Keratinocyte (primary cell): ENCODE measurements around the gene ADH7. TPM values are rescaled to one million over a fixed set of nuclear protein-coding genes. Genes with fewer than 3 reads are reported as not detected.

Experiments
- DNase-seq: peaks from one replicate; pipeline ENCODE4 v3.0.0-alpha.2; 2011; ENCODE audit warnings: low read depth, missing footprints, low spot score
- FAIRE-seq: peaks from 2 replicates; lab custom pipeline; 2011; peaks lifted over from hg19 to GRCh38; lab: Jason Lieb, UNC
- H2AFZ ChIP-seq: 2 replicates; pipeline ENCODE4 v1.6.0; 2012; ENCODE audit warnings: low read length, control low read depth, inconsistent platforms; ENCODE audit not compliant: control insufficient read depth
- H3K27ac ChIP-seq: 2 replicates; pipeline ENCODE4 v1.5.1; 2011; ENCODE audit warnings: low read length; ENCODE audit not compliant: control insufficient read depth, insufficient read depth
- H3K27me3 ChIP-seq: 3 replicates; pipeline ENCODE4 v1.6.0; 2011; ENCODE audit warnings: low read length; ENCODE audit not compliant: control insufficient read depth, insufficient read depth; ENCODE audit errors: extremely low read depth
- H3K36me3 ChIP-seq, 2 experiments: 2 replicates in 1 of 2; 3 replicates in 1 of 2; pipeline ENCODE4 v1.5.1; 2011; ENCODE audit warnings: low read length in 2 of 2, mild to moderate bottlenecking in 1 of 2; ENCODE audit not compliant: control insufficient read depth in 2 of 2, insufficient read depth in 2 of 2; ENCODE audit errors: extremely low read depth in 1 of 2
- H3K4me1 ChIP-seq: 3 replicates; pipeline ENCODE4 v1.5.1; 2011; ENCODE audit warnings: low read length; ENCODE audit not compliant: control insufficient read depth, insufficient read depth; ENCODE audit errors: extremely low read depth
- H3K4me2 ChIP-seq: 3 replicates; pipeline ENCODE4 v1.6.0; 2011; ENCODE audit warnings: low read depth, low read length; ENCODE audit not compliant: control insufficient read depth, insufficient read depth; ENCODE audit errors: extremely low read depth
- H3K4me3 ChIP-seq, 3 experiments: fragments of 200-600 bp in 1 of 3; sonication (generic) in 1 of 3; 2 replicates in 2 of 3; 3 replicates in 1 of 3; pipeline ENCODE4 v1.5.1; 2011 to 2016; ENCODE audit warnings: low read length in 3 of 3, mild to moderate bottlenecking in 3 of 3, control low read depth in 2 of 3, inconsistent platforms in 1 of 3, low read depth in 1 of 3, mixed read lengths in 1 of 3, mixed run types in 1 of 3, moderate library complexity in 1 of 3; ENCODE audit not compliant: control insufficient read depth in 2 of 3, insufficient read depth in 2 of 3; ENCODE audit errors: extremely low read depth in 1 of 3
- H3K79me2 ChIP-seq: 2 replicates; pipeline ENCODE4 v1.6.0; 2012; ENCODE audit warnings: low read length; ENCODE audit not compliant: control insufficient read depth, insufficient read depth
- H3K9ac ChIP-seq: 3 replicates; pipeline ENCODE4 v1.6.0; 2011; ENCODE audit warnings: low read length; ENCODE audit not compliant: control insufficient read depth, insufficient read depth; ENCODE audit errors: extremely low read depth
- H3K9me1 ChIP-seq: 3 replicates; pipeline ENCODE4 v1.6.0; 2011; ENCODE audit warnings: low read length; ENCODE audit not compliant: control insufficient read depth, insufficient read depth; ENCODE audit errors: extremely low read depth
- H3K9me3 ChIP-seq: 2 replicates; pipeline ENCODE4 v1.5.1; 2012; ENCODE audit warnings: low read depth, low read length; ENCODE audit not compliant: control insufficient read depth
- H4K20me1 ChIP-seq: 3 replicates; pipeline ENCODE4 v1.6.0; 2011; ENCODE audit warnings: low read length; ENCODE audit not compliant: control insufficient read depth, insufficient read depth; ENCODE audit errors: extremely low read depth
- EZH2 ChIP-seq: IDR thresholded peaks from one replicate; pipeline ENCODE4 v1.6.1; 2012; ENCODE audit warnings: inconsistent platforms, mild to moderate bottlenecking, low read length, moderate library complexity
- dilution Hi-C: fragments of 300-500 bp; cut with MboI; formaldehyde crosslinking; loops from one replicate; pipeline ENCODE4 v1.7.0; 2020; ENCODE audit warnings: low sequenced_read_pairs; ENCODE audit not compliant: extremely low pct_ligation_motif_present
- polyA plus RNA-seq, 5 experiments: library from polyadenylated mRNA; depleted of rRNA in 3 of 5; stranded (reverse) in 3 of 5; stranded (forward) in 1 of 5; unstranded in 1 of 5; fragments of >200 nt; gene quantifications; 1 replicate in 1 of 5; 2 replicates in 3 of 5; 3 replicates in 1 of 5; pipeline versions ENCODE4 v1.2.1 to v1.2.3, GENCODE V29; 2011 to 2012; ENCODE audit warnings: missing spikeins in 2 of 5, low read depth in 1 of 5, low replicate concordance in 1 of 5
- TF ChIP-seq, protein P1 (sequence below), 3 experiments: IDR thresholded peaks in 1 of 3; conservative IDR thresholded peaks in 1 of 3; optimal IDR thresholded peaks in 1 of 3; 2 replicates in 2 of 3; 3 replicates in 1 of 3; pipeline versions ENCODE3 to v1.5.1; 2011; ENCODE audit warnings: low read length in 3 of 3, mild to moderate bottlenecking in 3 of 3, moderate library complexity in 2 of 3, control low read depth in 1 of 3, inconsistent platforms in 1 of 3; ENCODE audit not compliant: insufficient read depth in 2 of 3; ENCODE audit errors: extremely low read depth in 1 of 3

The ADH7 gene
- polyA plus RNA-seq, 1 donor (not counting 4 experiments of a cell fraction or from before 2014, with no cell fraction given) = 0.56 TPM

DNA sequence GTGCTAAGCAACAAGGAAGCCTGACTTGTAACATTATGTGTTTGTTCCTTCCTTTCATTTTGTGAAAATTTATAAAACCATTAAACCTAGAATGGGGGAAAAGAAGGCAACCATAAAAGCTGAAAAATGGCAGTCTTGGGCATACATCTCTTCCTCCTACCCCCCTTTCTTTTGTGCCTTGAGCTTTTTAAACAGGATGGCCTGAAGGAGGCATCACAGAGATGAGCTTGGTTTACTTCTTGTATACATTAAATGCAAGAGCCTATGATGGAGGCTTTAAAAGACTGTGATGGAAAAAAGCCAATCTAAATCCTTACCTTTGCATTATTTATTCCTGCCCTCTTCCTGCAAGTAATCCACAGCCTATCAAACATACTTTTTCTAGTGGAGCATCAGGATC lies 36.2 kb upstream of the ADH7 start:
- no peaks in the 10 kb centered on the region for H3K9me3 ChIP-seq
- dilution Hi-C loops = no loop called here
- no peak overlapping the region for H2AFZ ChIP-seq
- no peak for FAIRE-seq
- H3K79me2 ChIP-seq = no peaks in the 10 kb centered on the region
- no peak overlapping the region for H3K4me2 ChIP-seq
- no peaks in the 10 kb centered on the region for H3K36me3 ChIP-seq
- H3K9me1 ChIP-seq = no peaks in the 10 kb centered on the region
- H3K4me1 ChIP-seq = peaks cover 3% of the 10 kb centered on the region
- H3K27ac ChIP-seq = no peak overlapping the region
- H3K27me3 ChIP-seq = no peaks in the 10 kb centered on the region
- no peak overlapping the region for H3K9ac ChIP-seq
- no peaks in the 10 kb centered on the region for H4K20me1 ChIP-seq
- no peak for TF ChIP-seq EZH2
- DNase-seq = no peak
- H3K4me3 ChIP-seq = no peak overlapping the region

- dilution Hi-C loops = no loop called here
Observed at GRCh38 chr4:99468889-99469288, 33.7 kb upstream of the ADH7 start.

More at GRCh38 chr4:99468889-99469288, 33.7 kb upstream of the ADH7 start:
- Histone ChIP-seq H3K4me2 (no peak overlapping the region), H3K36me3 (no peaks in the 10 kb centered on the region), H4K20me1 (no peaks in the 10 kb centered on the region), H3K79me2 (no peaks in the 10 kb centered on the region), H3K4me3 (no peak overlapping the region), H2AFZ (no peak overlapping the region), H3K9me3 (no peaks in the 10 kb centered on the region), H3K4me1 (peaks cover 3% of the 10 kb centered on the region), H3K27me3 (no peaks in the 10 kb centered on the region), H3K9me1 (no peaks in the 10 kb centered on the region), H3K9ac (no peak overlapping the region), H3K27ac (no peak overlapping the region)
- DNase-seq (no peak), FAIRE-seq (no peak)
- TF ChIP-seq EZH2 = no peak
- TF ChIP-seq, protein P1, sequence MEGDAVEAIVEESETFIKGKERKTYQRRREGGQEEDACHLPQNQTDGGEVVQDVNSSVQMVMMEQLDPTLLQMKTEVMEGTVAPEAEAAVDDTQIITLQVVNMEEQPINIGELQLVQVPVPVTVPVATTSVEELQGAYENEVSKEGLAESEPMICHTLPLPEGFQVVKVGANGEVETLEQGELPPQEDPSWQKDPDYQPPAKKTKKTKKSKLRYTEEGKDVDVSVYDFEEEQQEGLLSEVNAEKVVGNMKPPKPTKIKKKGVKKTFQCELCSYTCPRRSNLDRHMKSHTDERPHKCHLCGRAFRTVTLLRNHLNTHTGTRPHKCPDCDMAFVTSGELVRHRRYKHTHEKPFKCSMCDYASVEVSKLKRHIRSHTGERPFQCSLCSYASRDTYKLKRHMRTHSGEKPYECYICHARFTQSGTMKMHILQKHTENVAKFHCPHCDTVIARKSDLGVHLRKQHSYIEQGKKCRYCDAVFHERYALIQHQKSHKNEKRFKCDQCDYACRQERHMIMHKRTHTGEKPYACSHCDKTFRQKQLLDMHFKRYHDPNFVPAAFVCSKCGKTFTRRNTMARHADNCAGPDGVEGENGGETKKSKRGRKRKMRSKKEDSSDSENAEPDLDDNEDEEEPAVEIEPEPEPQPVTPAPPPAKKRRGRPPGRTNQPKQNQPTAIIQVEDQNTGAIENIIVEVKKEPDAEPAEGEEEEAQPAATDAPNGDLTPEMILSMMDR (optimal IDR thresholded peaks at IDR 0.05 in 1 of 3, IDR thresholded peaks at IDR 0.05 in 1 of 3, conservative IDR thresholded peaks at IDR 0.05 in 1 of 3; ENCODE audit: extremely low read depth in 1 of 3, insufficient read depth in 2 of 3, low read length in 3 of 3) = no peak
